IPS-NIHi7 (cell line): ENCODE measurements around the gene RPS14.
A peak's percentile ranks its signal among the peaks of the same experiment; 100 is the strongest.

Experiments
- DNase-seq: peaks from one replicate; pipeline ENCODE4 v3.0.0; 2012; ENCODE audit warnings: mixed read lengths; ENCODE audit errors: extremely low spot score

Gene RPS14

GRCh38 chr5:150449517-150450339 lies at the start of gene RPS14:
Gene RPS14, minus strand, starts transcription at chr5:150449739. Its CDS starts 2,006 bp downstream, at chr5:150447733.
- peak; percentile 92 for DNase-seq

GRCh38 chr5:150498971-150499370 lies 49.4 kb upstream of the RPS14 start:
- DNase-seq = no peak

- DNase-seq = peak; percentile 63
These were observed 49.0 kb upstream of the RPS14 start for GRCh38 chr5:150498501-150498900.

- no peak for DNase-seq
These were observed 48.4 kb upstream of the RPS14 start for GRCh38 chr5:150497989-150498317.

- no peak for DNase-seq
These were observed 47.9 kb upstream of the RPS14 start for GRCh38 chr5:150497274-150497988.

GRCh38 chr5:150496534-150496933 lies 47.0 kb upstream of the RPS14 start:
- no peak for DNase-seq

GRCh38 chr5:150496098-150496497 lies 46.6 kb upstream of the RPS14 start:
- DNase-seq = no peak

GRCh38 chr5:150492621-150493020 lies 43.1 kb upstream of the RPS14 start:
- no peak for DNase-seq

- no peak for DNase-seq
These were observed 42.3 kb upstream of the RPS14 start for GRCh38 chr5:150491876-150492275.

GRCh38 chr5:150490754-150491153 lies 41.2 kb upstream of the RPS14 start:
- DNase-seq = no peak

- no peak for DNase-seq
These were observed 40.7 kb upstream of the RPS14 start for GRCh38 chr5:150490296-150490669.

- DNase-seq = no peak
These were observed 40.1 kb upstream of the RPS14 start for GRCh38 chr5:150489360-150490295.

- no peak for DNase-seq
These were observed 39.2 kb upstream of the RPS14 start for GRCh38 chr5:150488519-150489359.

- DNase-seq = no peak
These were observed 37.9 kb upstream of the RPS14 start for GRCh38 chr5:150487199-150488061.

- peak; percentile 85 for DNase-seq
These were observed 37.1 kb upstream of the RPS14 start for GRCh38 chr5:150486402-150487198.

- DNase-seq = peak; percentile 79
These were observed 36.3 kb upstream of the RPS14 start for GRCh38 chr5:150485693-150486401.

- DNase-seq = peak; percentile 56
These were observed 35.6 kb upstream of the RPS14 start for GRCh38 chr5:150484964-150485692.

GRCh38 chr5:150481972-150482406 lies 32.5 kb upstream of the RPS14 start:
- DNase-seq = no peak
